Measurements from ENCODE around the gene UBA5.

- TF ChIP-seq CTCF (IDR thresholded peaks at IDR 0.05) (no peak), POLR2A (IDR thresholded peaks at IDR 0.05) (no peak)
These were observed 44.2 kb upstream of the UBA5 start for GRCh38 chr3:132615881-132616280.

All from thyroid gland (tissue), 4 donors.